ENCODE data around the gene ARMC6. TPM values are rescaled to one million over a fixed set of nuclear protein-coding genes. Genes with fewer than 3 reads are reported as not detected.
A peak's percentile ranks its signal among the peaks of the same experiment; 100 is the strongest.

Gene ARMC6
- total RNA-seq = 10 to 100 TPM; 19.3 to 64.8 (median 41.4) TPM
- long read RNA-seq, partial matches to known transcripts = 11 of 14 reads
- long read RNA-seq, other reads (novel, unspliced or antisense) = 2 of 14 reads

DNA sequence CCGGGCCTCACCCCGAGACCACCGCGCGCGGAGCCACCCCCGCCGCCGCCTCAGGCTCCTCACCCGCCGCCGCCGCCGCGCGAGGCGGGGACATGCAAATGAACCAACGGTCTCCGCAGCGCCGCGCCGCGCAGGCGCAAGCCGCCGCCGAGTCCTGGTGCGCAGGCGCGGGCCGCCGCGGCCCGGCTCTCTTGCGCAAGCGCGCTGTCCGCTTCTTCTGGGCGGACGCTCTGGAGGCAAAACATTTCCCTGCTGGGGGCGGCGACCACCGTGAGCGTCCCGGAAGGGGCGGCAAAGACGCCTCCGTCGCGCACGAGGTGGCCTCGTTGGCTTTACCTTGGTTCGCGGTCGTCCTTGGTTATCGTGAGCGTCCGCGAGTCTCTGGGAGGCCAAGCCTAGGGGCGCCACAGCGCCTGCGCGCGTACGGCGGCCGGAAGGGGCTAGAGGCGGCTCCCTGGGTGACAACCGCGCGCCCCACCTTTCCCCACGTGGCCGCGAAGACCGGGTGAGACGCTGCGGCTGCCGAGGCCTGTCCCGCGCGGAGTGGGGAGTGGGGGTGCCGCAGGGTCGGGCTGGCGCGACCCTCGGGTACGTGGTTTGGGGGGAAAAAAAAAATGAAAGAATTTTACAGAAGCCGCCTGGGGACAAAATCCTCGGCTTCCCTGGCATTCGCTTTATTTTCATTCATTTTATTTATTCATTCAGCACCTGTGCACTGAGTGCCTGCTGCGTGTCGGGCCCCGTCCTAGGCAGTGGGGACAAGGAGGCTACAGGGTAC is at the start of gene ARMC6, which contains the start of gene SUGP2:
ARMC6 (plus strand) TSS at position 178 of the 778 bp plus-strand sequence. CDS start 607 bp downstream, outside the sequence.
SUGP2 (minus strand) TSS at position 92 of the 778 bp plus-strand sequence. CDS start 2,446 bp downstream, outside the sequence.
- peak; percentile 89 to 92 (median 91) for DNase-seq
- peak within 1 kb of the TSS; percentile 74 to 92 (median 78) for H3K4me3 ChIP-seq
- no peaks in the 10 kb centered on the region for H3K9me3 ChIP-seq
- H3K4me1 ChIP-seq = peaks cover 0 to 19% (median 0%) of the 10 kb centered on the region in 4 donors
- WGBS (ENCODE audit: insufficient coverage, low coverage, low lambda C conversion rate, missing lambda C conversion rate) = 0% methylated on average over 41 of the region's 94 CpGs
- no peaks in the 10 kb centered on the region for H3K27me3 ChIP-seq
- peak within 1 kb of the TSS; percentile 90 to 95 (median 91) for H3K27ac ChIP-seq
- TF ChIP-seq POLR2A (IDR thresholded peaks at IDR 0.05) = peak; percentile 81
- TF ChIP-seq, protein P1, sequence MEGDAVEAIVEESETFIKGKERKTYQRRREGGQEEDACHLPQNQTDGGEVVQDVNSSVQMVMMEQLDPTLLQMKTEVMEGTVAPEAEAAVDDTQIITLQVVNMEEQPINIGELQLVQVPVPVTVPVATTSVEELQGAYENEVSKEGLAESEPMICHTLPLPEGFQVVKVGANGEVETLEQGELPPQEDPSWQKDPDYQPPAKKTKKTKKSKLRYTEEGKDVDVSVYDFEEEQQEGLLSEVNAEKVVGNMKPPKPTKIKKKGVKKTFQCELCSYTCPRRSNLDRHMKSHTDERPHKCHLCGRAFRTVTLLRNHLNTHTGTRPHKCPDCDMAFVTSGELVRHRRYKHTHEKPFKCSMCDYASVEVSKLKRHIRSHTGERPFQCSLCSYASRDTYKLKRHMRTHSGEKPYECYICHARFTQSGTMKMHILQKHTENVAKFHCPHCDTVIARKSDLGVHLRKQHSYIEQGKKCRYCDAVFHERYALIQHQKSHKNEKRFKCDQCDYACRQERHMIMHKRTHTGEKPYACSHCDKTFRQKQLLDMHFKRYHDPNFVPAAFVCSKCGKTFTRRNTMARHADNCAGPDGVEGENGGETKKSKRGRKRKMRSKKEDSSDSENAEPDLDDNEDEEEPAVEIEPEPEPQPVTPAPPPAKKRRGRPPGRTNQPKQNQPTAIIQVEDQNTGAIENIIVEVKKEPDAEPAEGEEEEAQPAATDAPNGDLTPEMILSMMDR (IDR thresholded peaks at IDR 0.05) = peak in 1 of 4 donors; percentile 21
- peaks cover 0 to 15% (median 6%) of the 10 kb centered on the region in 4 donors for H3K36me3 ChIP-seq
- ATAC-seq = peak; percentile 79 to 88 (median 84)
- intact Hi-C loops (cut with DNase I) = no loop called here

DNA sequence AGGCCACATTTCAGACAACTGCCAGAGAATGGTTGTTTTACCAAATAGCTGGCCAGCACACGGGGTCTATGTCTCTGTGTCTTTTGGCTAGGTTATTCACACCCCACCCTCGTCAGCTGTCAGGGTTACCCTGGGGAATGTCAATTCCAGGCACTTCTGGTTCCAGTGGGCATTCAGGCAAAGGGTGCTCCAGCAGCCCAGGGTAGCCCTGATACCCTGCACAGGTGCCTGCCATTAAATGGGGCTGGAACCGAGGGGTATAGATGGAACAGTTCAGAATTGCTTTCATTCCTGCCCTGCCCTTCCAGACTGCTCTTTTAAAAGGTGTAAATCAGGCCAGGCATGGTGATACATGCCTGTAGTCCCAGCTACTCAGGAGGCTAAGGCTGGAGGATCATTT is 49.2 kb upstream of the ARMC6 start:
- no peaks in the 10 kb centered on the region for H3K27me3 ChIP-seq
- peaks cover 0 to 5% (median 0%) of the 10 kb centered on the region in 4 donors for H3K4me1 ChIP-seq
- no peaks in the 10 kb centered on the region for H3K9me3 ChIP-seq
- no peak overlapping the region for H3K27ac ChIP-seq
- H3K4me3 ChIP-seq = no peak overlapping the region
- intact Hi-C loops (cut with DNase I) = no loop called here
- DNase-seq (no peak), ATAC-seq (no peak)
- no peak for TF ChIP-seq POLR2A (IDR thresholded peaks at IDR 0.05)
- TF ChIP-seq, protein P1 (IDR thresholded peaks at IDR 0.05) = no peak
- H3K36me3 ChIP-seq = no peaks in the 10 kb centered on the region
- WGBS (ENCODE audit: insufficient coverage, low coverage, low lambda C conversion rate, missing lambda C conversion rate) = 50% methylated on average over 1 of the region's 3 CpGs

DNA sequence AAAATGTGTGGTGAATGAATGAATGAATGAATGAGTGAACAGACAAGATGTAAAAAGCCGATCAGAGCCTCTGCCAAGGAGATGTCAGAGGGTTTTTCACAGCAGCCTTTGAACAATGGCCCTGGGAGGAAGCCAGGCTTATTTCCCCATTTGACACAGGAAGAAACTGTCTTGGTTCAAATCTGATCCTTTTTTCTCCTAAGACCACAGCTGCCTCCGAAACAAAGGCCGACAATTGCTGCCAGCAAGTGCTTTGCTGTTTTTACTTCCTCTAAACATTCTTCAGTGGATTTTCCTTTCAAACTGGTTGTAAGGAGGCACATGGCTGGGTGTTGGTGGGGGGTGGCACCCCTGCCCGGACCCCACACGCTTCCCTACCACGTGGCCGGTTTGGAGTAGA is 48.1 kb upstream of the ARMC6 start:
- intact Hi-C loops (cut with DNase I) = no loop called here
- 35% methylated on average over 7 of the region's 7 CpGs for WGBS (ENCODE audit: insufficient coverage, low coverage, low lambda C conversion rate, missing lambda C conversion rate)
- Histone ChIP-seq H3K9me3 (no peaks in the 10 kb centered on the region), H3K4me1 (peaks cover 0 to 5% (median 0%) of the 10 kb centered on the region in 4 donors), H3K27ac (peak overlapping the region in 1 of 3 donors; percentile 33), H3K4me3 (no peak overlapping the region), H3K27me3 (no peaks in the 10 kb centered on the region), H3K36me3 (no peaks in the 10 kb centered on the region)
- no peak for DNase-seq
- ATAC-seq = peak; percentile 25 to 63 (median 54)
- no peak for TF ChIP-seq POLR2A (IDR thresholded peaks at IDR 0.05)
- TF ChIP-seq, protein P1 (IDR thresholded peaks at IDR 0.05) = no peak

DNA sequence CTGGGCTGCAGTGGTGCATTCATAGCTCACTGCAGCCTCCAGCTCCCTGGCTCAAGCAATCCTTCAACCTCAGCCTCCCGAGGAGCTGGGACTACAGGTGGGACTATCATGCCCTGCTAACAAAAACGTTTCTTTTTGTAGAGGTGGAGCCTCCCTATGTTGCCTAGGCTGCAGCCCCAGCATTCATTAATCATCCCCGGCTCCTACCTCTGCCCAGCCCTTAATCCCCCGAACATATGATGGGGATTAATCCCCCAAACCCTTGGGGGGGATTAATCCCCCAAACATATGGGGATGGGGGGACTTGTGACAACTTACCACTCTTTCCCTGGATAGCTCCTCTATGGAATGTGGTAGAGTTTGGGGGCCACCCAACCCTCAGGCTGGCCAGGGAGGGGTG is 45.9 kb upstream of the ARMC6 start:
- Histone ChIP-seq H3K4me1 (peaks cover 0 to 5% (median 0%) of the 10 kb centered on the region in 4 donors), H3K9me3 (no peaks in the 10 kb centered on the region), H3K27me3 (no peaks in the 10 kb centered on the region), H3K27ac (no peak overlapping the region), H3K4me3 (no peak overlapping the region), H3K36me3 (no peaks in the 10 kb centered on the region)
- intact Hi-C loops (cut with DNase I) = no loop called here
- TF ChIP-seq, protein P1 (IDR thresholded peaks at IDR 0.05) = no peak
- no peak for TF ChIP-seq POLR2A (IDR thresholded peaks at IDR 0.05)
- WGBS (ENCODE audit: insufficient coverage, low coverage, low lambda C conversion rate, missing lambda C conversion rate) = 48% methylated on average over 3 of the region's 4 CpGs
- ATAC-seq (no peak), DNase-seq (no peak)
